HG02610 (cell line): ENCODE data around the gene TGFA.
"Not testable (repeated sequence)": the region's sequence is repeated elsewhere in the genome, so short reads cannot be mapped to it uniquely, and the experiment has no call there.

Experiments
- ATAC-seq: cut with Tn5 transposase; IDR thresholded peaks from one replicate; pipeline ENCODE4 v1.9.1; 2021; ENCODE audit warnings: mild to moderate bottlenecking, moderate library complexity; ENCODE audit not compliant: unreplicated experiment

The TGFA gene

GRCh38 chr2:70467237-70467636 lies 86.4 kb downstream of the TGFA start:
- no peak for ATAC-seq

DNA sequence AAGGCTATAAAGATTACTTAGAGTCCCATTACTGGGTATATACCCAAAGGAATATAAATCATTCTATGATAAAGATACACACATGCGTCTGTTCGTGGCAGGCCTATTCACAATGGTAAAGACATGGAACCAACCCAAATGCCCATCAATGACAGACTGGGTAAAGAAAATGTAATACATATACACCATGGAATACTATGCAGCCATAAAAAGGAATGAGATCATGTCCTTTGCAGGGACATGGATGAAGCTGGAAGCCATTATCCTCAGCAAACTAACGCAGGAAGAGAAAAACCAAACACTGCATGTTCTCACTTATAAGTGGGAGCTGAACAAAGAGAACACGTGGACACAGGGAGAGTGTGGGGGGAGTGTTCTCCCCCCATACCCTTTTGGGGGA lies 87.0 kb downstream of the TGFA start:
- ATAC-seq = not testable (repeated sequence)

DNA sequence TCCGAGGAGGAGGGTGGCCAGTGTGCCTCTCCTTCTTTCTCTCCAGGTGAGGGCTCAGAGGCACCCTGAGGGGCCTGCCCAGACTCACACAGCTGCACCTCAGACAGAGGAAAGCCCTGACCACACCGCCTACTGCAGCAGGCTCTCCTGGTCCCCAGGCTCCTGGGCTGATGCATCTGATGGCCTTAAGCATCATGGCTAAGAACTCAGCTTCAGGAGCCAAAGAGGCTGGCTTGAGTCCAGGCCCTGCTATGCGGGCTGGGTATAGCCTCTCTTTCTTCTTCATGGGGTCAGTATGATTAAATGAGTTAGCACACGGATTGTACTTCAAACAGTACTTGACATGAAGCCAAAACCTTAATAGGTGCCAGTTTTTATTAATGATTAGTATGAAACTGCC lies 89.6 kb downstream of the TGFA start:
- ATAC-seq = no peak

DNA sequence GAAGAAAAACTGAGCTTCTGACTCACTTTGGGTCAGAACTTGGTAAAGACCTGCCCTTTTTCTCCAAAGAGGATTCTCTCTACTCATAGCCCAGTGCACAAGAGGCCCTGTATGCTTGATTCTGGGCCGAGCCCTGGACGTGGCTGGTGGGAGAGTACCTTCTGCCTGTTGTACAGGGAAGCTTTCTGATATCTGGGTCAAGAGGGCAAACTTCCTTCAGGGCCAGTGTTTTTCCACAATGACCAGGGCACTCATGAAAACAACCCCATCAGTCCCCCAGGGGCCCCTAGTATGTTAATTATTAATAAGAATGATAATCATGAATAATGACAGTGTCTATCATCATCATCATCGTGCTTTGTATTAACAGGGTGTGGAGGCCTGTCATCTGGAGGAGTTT lies 90.0 kb downstream of the TGFA start:
- ATAC-seq = no peak

DNA sequence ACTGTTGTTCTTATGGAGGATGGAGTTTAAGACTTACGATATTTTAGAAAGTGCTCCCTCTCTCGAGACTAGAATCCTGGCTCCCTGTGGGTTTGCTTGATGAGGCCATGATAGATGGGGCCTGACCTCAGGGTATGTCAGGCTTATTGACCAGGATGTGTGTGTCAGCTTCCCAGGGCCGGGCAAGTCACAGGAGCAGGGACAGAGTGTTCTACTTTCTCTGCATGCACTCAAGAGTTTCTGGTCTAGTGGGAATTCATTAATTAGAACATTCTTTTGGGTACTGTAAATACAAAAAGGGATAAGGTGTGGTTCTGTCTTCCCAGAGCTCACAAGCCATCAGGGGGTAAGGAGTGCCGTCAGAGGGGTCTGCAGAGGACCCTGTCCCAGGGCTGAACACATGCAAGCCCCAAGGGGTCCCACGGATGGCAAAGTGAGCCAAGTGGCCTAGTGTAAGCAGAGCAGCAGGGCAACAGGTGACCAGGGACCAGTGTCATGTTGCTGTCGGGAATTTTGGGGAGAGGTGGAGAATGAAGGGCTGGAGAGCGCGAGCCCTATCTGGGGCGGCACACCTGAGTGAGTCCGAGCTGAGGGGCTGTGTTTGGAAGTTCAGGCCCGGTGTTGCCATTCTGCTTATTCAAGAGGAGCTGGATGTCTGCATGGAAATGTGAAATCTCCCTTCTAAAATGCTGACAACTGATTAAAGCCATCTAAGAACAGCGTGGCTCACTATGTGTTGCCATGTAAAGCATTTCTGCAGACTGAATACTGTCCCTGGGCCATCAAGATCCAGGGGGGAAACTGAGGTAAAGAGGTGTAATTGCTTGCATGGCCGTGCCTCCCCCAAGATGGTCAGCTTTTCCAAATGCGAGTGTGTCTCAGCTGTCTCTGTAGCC lies 91.4 kb downstream of the TGFA start:
- ATAC-seq = no peak

GRCh38 chr2:70461414-70461813 lies 92.2 kb downstream of the TGFA start:
- ATAC-seq = no peak

GRCh38 chr2:70460333-70460732 lies 93.3 kb downstream of the TGFA start:
- ATAC-seq = no peak

GRCh38 chr2:70458661-70459060 lies 95.0 kb downstream of the TGFA start:
- no peak for ATAC-seq

DNA sequence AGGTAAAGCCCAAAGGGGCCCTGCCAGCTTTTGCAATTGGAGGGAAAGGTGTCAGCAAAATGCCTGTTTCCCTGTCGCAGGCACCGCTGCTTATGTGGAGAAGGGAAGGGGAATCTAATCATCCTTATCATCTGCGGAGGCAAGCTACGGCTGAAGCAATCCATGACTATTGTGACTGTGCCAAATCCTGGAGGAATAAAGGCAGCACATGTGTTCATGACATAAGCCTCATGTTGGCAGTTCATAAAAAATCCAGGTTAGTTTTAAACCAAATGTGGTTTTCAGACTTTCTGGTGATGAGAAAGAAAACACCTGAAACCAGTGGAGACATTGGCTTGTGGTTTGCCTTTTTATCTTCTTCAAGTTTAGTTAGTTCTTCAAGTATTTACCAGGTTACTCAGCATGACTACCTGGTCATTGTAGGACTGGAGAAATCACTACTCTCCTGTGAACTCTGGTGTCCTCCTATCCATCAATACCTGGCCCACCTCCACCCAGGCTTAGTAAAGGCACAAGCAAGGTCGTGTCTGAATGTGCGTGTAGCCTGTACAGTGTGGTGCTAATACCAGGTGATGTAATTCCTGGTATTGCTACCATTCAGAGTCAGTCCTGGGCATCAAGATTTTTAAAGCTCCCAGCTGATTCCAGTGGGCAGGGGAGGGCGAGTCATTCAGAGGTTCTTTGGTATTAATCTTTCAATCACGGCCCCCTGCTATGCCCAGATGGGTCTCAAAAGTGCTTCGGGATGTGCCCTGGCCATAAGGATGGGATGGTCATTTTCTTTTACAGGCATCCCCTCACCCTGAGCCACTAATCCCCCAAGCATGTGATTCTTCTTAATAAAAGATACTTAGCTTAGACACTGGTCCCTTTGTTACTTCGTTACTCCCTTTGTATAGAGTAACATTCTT lies 96.8 kb downstream of the TGFA start:
- no peak for ATAC-seq

- ATAC-seq = no peak
Measured at GRCh38 chr2:70454936-70455544, 98.6 kb downstream of the TGFA start.

DNA sequence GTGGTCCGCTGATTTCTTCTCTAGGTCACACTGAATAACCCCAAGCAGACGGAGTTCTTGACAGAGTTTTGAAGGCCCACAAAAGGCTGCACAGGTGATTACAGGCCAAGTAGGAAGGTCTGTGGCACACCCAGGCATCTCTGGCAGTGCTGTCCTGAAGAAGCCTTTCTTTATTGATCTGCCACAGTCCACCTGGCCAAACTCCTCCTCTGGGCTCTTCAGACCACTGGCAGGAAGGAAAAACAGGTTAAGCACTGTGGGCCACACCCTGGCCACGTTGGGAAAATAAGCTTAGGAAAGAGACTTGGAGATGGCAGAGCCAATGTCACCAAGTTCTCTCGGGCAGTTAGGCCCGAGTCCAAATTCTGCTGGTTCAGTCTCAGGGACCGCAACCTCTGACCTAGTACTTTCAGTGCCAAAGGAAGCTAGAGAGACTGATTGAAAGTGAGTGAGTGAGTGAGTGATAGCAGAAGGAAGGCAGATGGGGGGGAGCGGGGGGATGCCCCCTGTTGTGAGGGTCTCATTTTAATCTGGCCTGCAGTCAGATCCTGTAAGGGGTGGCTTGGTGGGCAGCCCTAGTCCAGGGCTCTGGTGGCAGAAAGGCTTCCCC lies 102.9 kb downstream of the TGFA start:
- no peak for ATAC-seq

- ATAC-seq = no peak
Measured at GRCh38 chr2:70448041-70448440, 105.6 kb downstream of the TGFA start.

- no peak for ATAC-seq
Measured at GRCh38 chr2:70443726-70444125, 109.9 kb downstream of the TGFA start.

DNA sequence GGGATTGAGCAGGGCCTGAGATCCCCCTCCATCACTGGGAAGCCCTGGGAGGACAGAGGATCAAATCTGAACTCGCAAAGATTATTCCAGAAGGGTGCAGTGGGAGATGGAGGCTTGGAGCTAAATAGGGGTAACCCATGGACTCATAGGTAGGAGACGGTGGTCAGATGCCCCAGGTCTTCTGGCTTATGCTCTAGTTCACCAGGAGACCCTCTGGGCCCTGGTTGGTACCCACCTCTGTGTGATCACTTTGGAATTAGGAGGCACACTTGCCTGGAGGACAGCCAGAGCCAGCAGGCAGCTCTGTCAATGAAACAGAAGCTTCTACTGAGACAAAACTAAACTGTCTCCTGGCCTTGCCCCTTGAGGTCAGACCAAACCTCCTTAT lies 110.6 kb downstream of the TGFA start:
- ATAC-seq = no peak

GRCh38 chr2:70442301-70443077 lies 111.1 kb downstream of the TGFA start:
- ATAC-seq = no peak

DNA sequence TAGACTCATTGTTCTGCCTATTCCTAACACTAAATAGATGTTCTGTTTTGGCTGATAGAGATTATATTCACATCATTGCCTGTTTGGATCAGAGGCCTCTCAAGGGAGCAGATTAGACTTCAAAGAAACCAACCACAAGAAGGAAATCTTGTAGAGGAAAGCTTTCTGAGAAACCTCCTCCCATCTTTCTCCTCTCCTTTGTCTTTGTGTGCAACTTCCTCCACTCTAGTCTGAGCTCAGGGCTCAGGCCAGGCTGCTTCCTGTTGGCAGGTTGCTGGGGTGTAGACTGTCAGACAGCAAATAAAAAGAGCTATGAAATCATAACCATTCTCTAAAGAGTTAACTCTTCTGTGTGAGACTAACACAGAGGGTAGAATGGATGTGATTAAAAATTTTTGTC lies 113.0 kb downstream of the TGFA start:
- no peak for ATAC-seq

DNA sequence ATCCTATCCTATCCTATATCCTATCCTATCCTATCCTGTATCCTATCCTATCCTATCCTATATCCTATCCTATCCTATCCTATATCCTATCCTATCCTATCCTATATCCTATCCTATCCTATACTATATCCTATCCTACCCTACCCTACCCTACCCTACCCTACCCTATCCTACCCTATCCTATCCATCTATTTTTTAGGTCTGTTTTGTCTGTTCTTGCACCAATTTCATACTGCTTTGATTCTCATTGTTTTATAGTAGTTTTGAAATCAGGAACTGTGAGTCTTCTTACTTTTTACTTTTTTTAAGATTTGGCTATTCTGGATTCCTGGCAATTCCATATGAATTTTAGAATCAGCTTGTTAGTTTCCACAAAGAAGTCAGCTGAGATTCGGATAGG lies 118.5 kb downstream of the TGFA start:
- ATAC-seq = no peak

DNA sequence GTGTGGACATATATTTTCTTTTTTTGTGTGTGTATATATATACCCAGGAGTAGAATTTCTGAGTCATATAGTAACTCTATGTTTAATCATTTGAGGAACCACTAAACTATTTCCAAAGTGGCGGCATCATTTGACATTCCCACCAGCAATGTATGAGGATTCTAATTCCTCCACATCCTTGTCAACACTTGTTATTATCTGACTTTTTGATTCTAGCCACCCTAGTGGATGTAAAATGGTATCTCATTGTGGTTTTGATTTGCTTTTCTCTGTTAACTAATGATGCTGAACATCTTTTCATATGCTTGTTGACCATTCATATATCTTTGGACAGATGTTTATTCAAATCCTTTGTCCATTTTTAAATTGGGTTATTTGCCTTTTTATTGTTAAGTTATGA lies 120.3 kb downstream of the TGFA start:
- no peak for ATAC-seq

- ATAC-seq = no peak
Measured at GRCh38 chr2:70431716-70432347, 121.8 kb downstream of the TGFA start.

DNA sequence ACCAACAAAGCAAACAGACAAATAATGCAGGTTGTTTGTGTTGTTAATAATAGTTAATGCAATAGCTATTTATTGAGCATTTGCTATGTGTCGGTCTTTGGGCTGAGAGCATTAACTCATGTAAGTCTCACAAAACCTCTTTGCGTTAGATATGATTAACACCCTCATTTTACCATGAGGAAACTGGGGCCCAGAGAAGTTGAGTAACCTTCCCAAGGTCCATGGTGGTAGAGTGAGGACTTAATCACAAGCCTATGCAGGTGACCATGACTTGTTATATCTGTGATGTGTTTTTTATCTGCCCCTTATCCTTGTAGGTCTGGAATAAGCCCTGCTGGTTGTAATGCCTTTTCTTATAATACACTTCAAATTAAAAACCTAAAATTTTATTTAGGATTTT lies 127.3 kb downstream of the TGFA start:
- no peak for ATAC-seq
